Liver (tissue), 9 donors: ENCODE measurements around the gene TTYH3. TPM values are rescaled to one million over a fixed set of nuclear protein-coding genes. Genes with fewer than 3 reads are reported as not detected.

Experiments used
- DNase-seq: peaks from one replicate; pipeline ENCODE4 v3.0.0-alpha.2; 2017; ENCODE audit warnings: low spot score
- H3K27ac ChIP-seq, 2 donors: one replicate each; pipeline ENCODE4 v1.7.0; 2013; ENCODE audit warnings: inconsistent platforms in 2 of 2, low read length in 2 of 2, control low read depth in 1 of 2, low read depth in 1 of 2, mild to moderate bottlenecking in 1 of 2
- H3K27me3 ChIP-seq, 4 donors: one replicate each; pipeline versions ENCODE4 v1.6.1 to v1.7.0; 2013; ENCODE audit warnings: low read length in 3 of 4, inconsistent platforms in 1 of 4, mild to moderate bottlenecking in 1 of 4, moderate library complexity in 1 of 4; ENCODE audit not compliant: control insufficient read depth in 4 of 4, insufficient read depth in 4 of 4
- H3K36me3 ChIP-seq, 4 donors: one replicate each; pipeline versions ENCODE4 v1.6.1 to v1.7.0; 2013; ENCODE audit warnings: low read length in 3 of 4, mild to moderate bottlenecking in 3 of 4, low read depth in 1 of 4, moderate library complexity in 1 of 4; ENCODE audit not compliant: control insufficient read depth in 4 of 4, insufficient read depth in 3 of 4
- H3K4me1 ChIP-seq, 4 donors: one replicate each; pipeline versions ENCODE4 v1.6.1 to v1.7.0; 2013; ENCODE audit warnings: low read length in 3 of 4, mild to moderate bottlenecking in 3 of 4, moderate library complexity in 1 of 4; ENCODE audit not compliant: control insufficient read depth in 4 of 4, insufficient read depth in 4 of 4
- H3K4me3 ChIP-seq, 3 donors: one replicate each; pipeline versions ENCODE4 v1.6.1 to v1.7.0; 2013; ENCODE audit warnings: low read length in 3 of 3, control low read depth in 1 of 3, low read depth in 1 of 3, mild to moderate bottlenecking in 1 of 3
- H3K9ac ChIP-seq, 2 donors: one replicate each; pipeline ENCODE4 v1.7.0; 2013; ENCODE audit warnings: low read length in 2 of 2, mild to moderate bottlenecking in 2 of 2, moderate library complexity in 2 of 2, control low read depth in 1 of 2, low read depth in 1 of 2
- H3K9me3 ChIP-seq, 4 donors: one replicate each; pipeline versions ENCODE4 v1.6.1 to v1.7.0; 2013; ENCODE audit warnings: low read length in 3 of 4; ENCODE audit not compliant: control insufficient read depth in 4 of 4
- ATF3 ChIP-seq: IDR thresholded peaks from 2 replicates; pipeline ENCODE4 v1.6.1; 2016; ENCODE audit warnings: antibody characterized with exemption
- CTCF ChIP-seq: fragments of 150-350 bp; IDR thresholded peaks from 2 replicates; pipeline ENCODE4 v1.5.1; 2017; ENCODE audit warnings: improper control_type of control experiment, low read depth, low read length; ENCODE audit not compliant: missing input control
- EGR1 ChIP-seq, 2 donors: IDR thresholded peaks; 2 replicates each; pipeline ENCODE4 v1.6.1; 2016 to 2018; ENCODE audit warnings: antibody characterized with exemption in 2 of 2, low read depth in 2 of 2
- FOXA1 ChIP-seq: IDR thresholded peaks from 2 replicates; pipeline ENCODE4 v1.6.1; 2016; ENCODE audit warnings: antibody characterized with exemption
- FOXA2 ChIP-seq: IDR thresholded peaks from 2 replicates; pipeline ENCODE4 v1.6.1; 2016; ENCODE audit warnings: antibody characterized with exemption
- GABPA ChIP-seq, 2 donors: IDR thresholded peaks in 1 of 2; conservative IDR thresholded peaks in 1 of 2; 2 replicates each; pipeline ENCODE4 v1.6.1; 2016; ENCODE audit warnings: antibody characterized with exemption in 2 of 2, mild to moderate bottlenecking in 1 of 2, moderate library complexity in 1 of 2
- HNF4A ChIP-seq, 2 donors: conservative IDR thresholded peaks; 2 replicates each; pipeline ENCODE4 v1.6.1; 2016; ENCODE audit warnings: antibody characterized with exemption in 2 of 2, mild to moderate bottlenecking in 2 of 2
- HNF4G ChIP-seq: IDR thresholded peaks from 2 replicates; pipeline ENCODE4 v1.6.1; 2016; ENCODE audit warnings: antibody characterized with exemption
- JUND ChIP-seq, 2 donors: IDR thresholded peaks; 2 replicates each; pipeline ENCODE4 v1.6.1; 2016; ENCODE audit warnings: antibody characterized with exemption in 2 of 2
- MAX ChIP-seq: IDR thresholded peaks from 2 replicates; pipeline ENCODE4 v1.6.1; 2016; ENCODE audit warnings: antibody characterized with exemption
- NR2F2 ChIP-seq: IDR thresholded peaks from 2 replicates; pipeline ENCODE4 v1.6.1; 2016; ENCODE audit warnings: antibody characterized with exemption
- RAD21 ChIP-seq, 2 donors: IDR thresholded peaks; 2 replicates each; pipeline ENCODE4 v1.6.1; 2016; ENCODE audit warnings: antibody characterized with exemption in 2 of 2, mild to moderate bottlenecking in 2 of 2
- REST ChIP-seq: IDR thresholded peaks from 2 replicates; pipeline ENCODE4 v1.6.1; 2016; ENCODE audit warnings: antibody characterized with exemption, mild to moderate bottlenecking
- RXRA ChIP-seq, 2 donors: IDR thresholded peaks; 2 replicates each; pipeline ENCODE4 v1.6.1; 2017 to 2018; ENCODE audit warnings: antibody characterized with exemption in 2 of 2, mild to moderate bottlenecking in 1 of 2
- SP1 ChIP-seq: IDR thresholded peaks from 2 replicates; pipeline ENCODE4 v1.6.1; 2018; ENCODE audit warnings: antibody characterized with exemption, mild to moderate bottlenecking
- TAF1 ChIP-seq: conservative IDR thresholded peaks from 2 replicates; pipeline ENCODE4 v1.6.1; 2016; ENCODE audit warnings: antibody characterized with exemption, mild to moderate bottlenecking
- YY1 ChIP-seq: IDR thresholded peaks from 2 replicates; pipeline ENCODE4 v1.6.1; 2016; ENCODE audit warnings: antibody characterized with exemption, mild to moderate bottlenecking
- ZBTB33 ChIP-seq: IDR thresholded peaks from 2 replicates; pipeline ENCODE4 v1.6.1; 2016; ENCODE audit warnings: antibody characterized with exemption
- WGBS: extraction: QIAGEN DNeasy Blood & Tissue Kit; methylation state at CpG from one replicate; pipeline ENCODE4 v1.1.7; 2013; 5-methylcytosine and 5-hydroxymethylcytosine counted together
- polyA plus RNA-seq, 2 donors: library from polyadenylated mRNA; stranded (reverse) in 1 of 2; unstranded in 1 of 2; fragments of 200-250 nt in 1 of 2; fragments of >200 nt in 1 of 2; fragmentation: Nextera tagmentation in 1 of 2; extraction: Ambion mirVana in 1 of 2; gene quantifications; one replicate each; pipeline versions ENCODE4 v1.2.1 to v1.2.3, GENCODE V29; 2013 to 2015
- total RNA-seq, 2 donors: library from RNA; depleted of rRNA; stranded (reverse); fragments of >200 nt; gene quantifications; one replicate each; pipeline ENCODE4 v1.2.3, GENCODE V29; 2014
- donor health status: healthy.
- donor health status: healthy.
- donor health status: healthy.
- donor health status: healthy.
- donor health status: healthy.

TTYH3 gene
- total and polyA plus RNA-seq, 4 donors = 8.2 to 19.6 (median 17.4) TPM

GRCh38 chr7:2596464-2597272, 35.1 kb upstream of the TTYH3 start:
- Histone ChIP-seq H3K27ac (no peak overlapping the region), H3K27me3 (no peaks in the 10 kb centered on the region), H3K9ac (no peak overlapping the region), H3K36me3 (peaks cover 3 to 41% (median 8%) of the 10 kb centered on the region in 4 donors), H3K4me1 (no peaks in the 10 kb centered on the region), H3K9me3 (no peaks in the 10 kb centered on the region), H3K4me3 (no peak overlapping the region)
- WGBS = 94% methylated on average over 22 of the region's 22 CpGs
- no peak for DNase-seq
- no peak for TF ChIP-seq TAF1
- no peak for TF ChIP-seq RXRA (IDR thresholded peaks at IDR 0.05)
- no peak for TF ChIP-seq SP1
- no peak for TF ChIP-seq HNF4A (conservative IDR thresholded peaks at IDR 0.05)
- no peak for TF ChIP-seq MAX
- TF ChIP-seq HNF4G = no peak
- no peak for TF ChIP-seq ATF3
- TF ChIP-seq RAD21 (IDR thresholded peaks at IDR 0.05) = no peak
- no peak for TF ChIP-seq FOXA1
- TF ChIP-seq NR2F2 = no peak
- no peak for TF ChIP-seq EGR1 (IDR thresholded peaks at IDR 0.05; ENCODE audit: low read depth in 2 of 2)
- TF ChIP-seq YY1 = no peak
- TF ChIP-seq JUND (IDR thresholded peaks at IDR 0.05) = no peak
- no peak for TF ChIP-seq GABPA (IDR thresholded peaks at IDR 0.05 in 1 of 2, conservative IDR thresholded peaks at IDR 0.05 in 1 of 2)
- no peak for TF ChIP-seq ZBTB33
- no peak for TF ChIP-seq FOXA2
- TF ChIP-seq CTCF = no peak

GRCh38 chr7:2597273-2597640, 34.5 kb upstream of the TTYH3 start:
- no peak overlapping the region for H3K27ac ChIP-seq
- no peaks in the 10 kb centered on the region for H3K27me3 ChIP-seq
- peaks cover 1 to 38% (median 8%) of the 10 kb centered on the region in 4 donors for H3K36me3 ChIP-seq
- no peak overlapping the region for H3K9ac ChIP-seq
- H3K4me1 ChIP-seq = no peaks in the 10 kb centered on the region
- no peaks in the 10 kb centered on the region for H3K9me3 ChIP-seq
- H3K4me3 ChIP-seq = no peak overlapping the region
- WGBS = 96% methylated on average over 13 of the region's 13 CpGs
- no peak for DNase-seq
- TF ChIP-seq ZBTB33 (no peak), REST (no peak), CTCF (no peak), RXRA (IDR thresholded peaks at IDR 0.05) (no peak), RAD21 (IDR thresholded peaks at IDR 0.05) (no peak), YY1 (no peak), HNF4A (conservative IDR thresholded peaks at IDR 0.05) (no peak), FOXA1 (no peak), GABPA (IDR thresholded peaks at IDR 0.05 in 1 of 2, conservative IDR thresholded peaks at IDR 0.05 in 1 of 2) (no peak), ATF3 (no peak), NR2F2 (no peak), TAF1 (no peak)
